Loucy (cell line): ENCODE data around the gene HEXIM1.
A peak's percentile ranks its signal among the peaks of the same experiment; 100 is the strongest.

Experiments
- H2AFZ ChIP-seq: fragments of 200-600 bp; sonication (generic); 2 replicates; pipeline ENCODE4 v1.6.0; 2016; ENCODE audit warnings: antibody characterized with exemption, mild to moderate bottlenecking, low read length, moderate library complexity
- H3F3A ChIP-seq: fragments of 200-600 bp; 2 replicates; pipeline ENCODE4 v1.6.0; 2016; ENCODE audit warnings: antibody characterized with exemption, low read depth, mild to moderate bottlenecking
- H3K27me3 ChIP-seq: fragments of 200-600 bp; sonication (generic); 2 replicates; pipeline ENCODE4 v1.6.1; 2014; ENCODE audit warnings: low read length, mild to moderate bottlenecking; ENCODE audit not compliant: insufficient read depth, poor library complexity, severe bottlenecking
- H3K36me3 ChIP-seq: fragments of 200-600 bp; sonication (generic); 2 replicates; pipeline ENCODE4 v1.6.1; 2016; ENCODE audit warnings: low read length; ENCODE audit not compliant: insufficient read depth
- H3K4me1 ChIP-seq: fragments of 200-600 bp; sonication (generic); 2 replicates; pipeline ENCODE4 v1.5.1; 2014; ENCODE audit warnings: low read length, mild to moderate bottlenecking; ENCODE audit not compliant: insufficient read depth, poor library complexity, severe bottlenecking
- H3K4me2 ChIP-seq: fragments of 200-600 bp; sonication (generic); 2 replicates; pipeline ENCODE4 v1.6.0; 2014; ENCODE audit warnings: antibody characterized with exemption, low read length, low read depth, mild to moderate bottlenecking; ENCODE audit not compliant: poor library complexity, severe bottlenecking
- H3K4me3 ChIP-seq: fragments of 200-600 bp; sonication (generic); 2 replicates; pipeline ENCODE4 v1.5.1; 2014; ENCODE audit warnings: low read length, mild to moderate bottlenecking, mixed read lengths; ENCODE audit not compliant: poor library complexity, severe bottlenecking
- H3K79me2 ChIP-seq: fragments of 200-600 bp; sonication (generic); 2 replicates; pipeline ENCODE4 v1.6.1; 2014; ENCODE audit warnings: low read length; ENCODE audit not compliant: insufficient read depth
- H3K9ac ChIP-seq: fragments of 200-600 bp; sonication (generic); 2 replicates; pipeline ENCODE4 v1.6.0; 2014; ENCODE audit warnings: mild to moderate bottlenecking, low read depth, low read length, moderate library complexity; ENCODE audit not compliant: poor library complexity, severe bottlenecking
- H3K9me2 ChIP-seq: fragments of 200-600 bp; sonication (generic); replicated peaks from 2 replicates; pipeline ENCODE4 v1.6.1; 2016; ENCODE audit warnings: low read depth, low read length, mixed read lengths
- H3K9me3 ChIP-seq: fragments of 200-600 bp; sonication (generic); 2 replicates; pipeline ENCODE4 v1.6.1; 2014; ENCODE audit warnings: mild to moderate bottlenecking, antibody characterized with exemption, low read length, low read depth; ENCODE audit not compliant: insufficient read depth
- H4K20me1 ChIP-seq: fragments of 200-600 bp; sonication (generic); 2 replicates; pipeline ENCODE4 v1.6.0; 2014; ENCODE audit warnings: antibody characterized with exemption, low read length, mild to moderate bottlenecking; ENCODE audit not compliant: insufficient read depth, poor library complexity, severe bottlenecking
- EZH2phosphoT487 ChIP-seq: fragments of 200-600 bp; IDR thresholded peaks from 2 replicates; pipeline ENCODE4 v1.6.1; 2018; ENCODE audit warnings: antibody characterized with exemption, mild to moderate bottlenecking, moderate library complexity, borderline replicate concordance
- TF ChIP-seq, protein P1 (sequence below): fragments of 200-600 bp; sonication (generic); conservative IDR thresholded peaks from 2 replicates; pipeline ENCODE4 v1.5.1; 2014; ENCODE audit warnings: mild to moderate bottlenecking, antibody characterized with exemption, low read length

The HEXIM1 gene

DNA sequence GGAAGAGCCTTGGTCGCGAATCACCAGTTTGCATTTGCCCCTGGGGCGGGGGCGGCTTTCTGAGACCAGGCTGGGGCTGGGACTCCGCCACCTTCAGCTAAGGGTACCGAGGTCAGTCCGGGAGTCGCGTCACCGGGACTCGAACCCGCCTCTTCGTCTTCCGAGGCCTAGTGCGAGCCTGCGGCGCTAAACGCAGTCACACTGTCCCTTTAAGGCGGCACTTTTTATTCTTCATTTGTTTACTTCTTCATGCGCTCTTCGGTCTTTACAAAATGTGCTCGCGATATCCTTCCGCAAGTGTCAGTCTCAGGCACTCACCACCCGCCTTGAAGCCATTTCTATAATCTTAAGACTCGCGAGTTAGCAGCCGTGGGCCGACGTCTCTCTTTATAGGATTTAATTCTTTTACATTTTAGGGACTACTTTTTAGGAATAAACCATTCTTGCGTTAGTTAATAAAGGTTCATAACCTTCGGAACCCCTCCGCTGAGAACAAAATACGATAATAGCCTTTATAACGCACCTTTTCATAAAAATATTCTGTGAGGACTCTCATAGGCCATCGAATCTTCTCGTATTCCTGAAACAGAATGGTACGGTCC lies 593 bp upstream of the HEXIM1 start:
- Histone ChIP-seq H3K79me2 (peaks cover 47% of the 10 kb centered on the region), H3K4me1 (peaks cover 27% of the 10 kb centered on the region), H3K27me3 (no peaks in the 10 kb centered on the region), H3K9me3 (no peaks in the 10 kb centered on the region), H3K9me2 (no peaks in the 10 kb centered on the region), H3K36me3 (no peaks in the 10 kb centered on the region), H4K20me1 (peaks cover 35% of the 10 kb centered on the region), H3K4me3 (peak overlapping the region; percentile 78), H3F3A (peaks cover 6% of the 10 kb centered on the region), H2AFZ (peak overlapping the region; percentile 71), H3K4me2 (peak overlapping the region; percentile 45), H3K9ac (peak overlapping the region; percentile 95)
- TF ChIP-seq EZH2phosphoT487, result no peak
- TF ChIP-seq, protein P1, sequence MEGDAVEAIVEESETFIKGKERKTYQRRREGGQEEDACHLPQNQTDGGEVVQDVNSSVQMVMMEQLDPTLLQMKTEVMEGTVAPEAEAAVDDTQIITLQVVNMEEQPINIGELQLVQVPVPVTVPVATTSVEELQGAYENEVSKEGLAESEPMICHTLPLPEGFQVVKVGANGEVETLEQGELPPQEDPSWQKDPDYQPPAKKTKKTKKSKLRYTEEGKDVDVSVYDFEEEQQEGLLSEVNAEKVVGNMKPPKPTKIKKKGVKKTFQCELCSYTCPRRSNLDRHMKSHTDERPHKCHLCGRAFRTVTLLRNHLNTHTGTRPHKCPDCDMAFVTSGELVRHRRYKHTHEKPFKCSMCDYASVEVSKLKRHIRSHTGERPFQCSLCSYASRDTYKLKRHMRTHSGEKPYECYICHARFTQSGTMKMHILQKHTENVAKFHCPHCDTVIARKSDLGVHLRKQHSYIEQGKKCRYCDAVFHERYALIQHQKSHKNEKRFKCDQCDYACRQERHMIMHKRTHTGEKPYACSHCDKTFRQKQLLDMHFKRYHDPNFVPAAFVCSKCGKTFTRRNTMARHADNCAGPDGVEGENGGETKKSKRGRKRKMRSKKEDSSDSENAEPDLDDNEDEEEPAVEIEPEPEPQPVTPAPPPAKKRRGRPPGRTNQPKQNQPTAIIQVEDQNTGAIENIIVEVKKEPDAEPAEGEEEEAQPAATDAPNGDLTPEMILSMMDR, result no peak

DNA sequence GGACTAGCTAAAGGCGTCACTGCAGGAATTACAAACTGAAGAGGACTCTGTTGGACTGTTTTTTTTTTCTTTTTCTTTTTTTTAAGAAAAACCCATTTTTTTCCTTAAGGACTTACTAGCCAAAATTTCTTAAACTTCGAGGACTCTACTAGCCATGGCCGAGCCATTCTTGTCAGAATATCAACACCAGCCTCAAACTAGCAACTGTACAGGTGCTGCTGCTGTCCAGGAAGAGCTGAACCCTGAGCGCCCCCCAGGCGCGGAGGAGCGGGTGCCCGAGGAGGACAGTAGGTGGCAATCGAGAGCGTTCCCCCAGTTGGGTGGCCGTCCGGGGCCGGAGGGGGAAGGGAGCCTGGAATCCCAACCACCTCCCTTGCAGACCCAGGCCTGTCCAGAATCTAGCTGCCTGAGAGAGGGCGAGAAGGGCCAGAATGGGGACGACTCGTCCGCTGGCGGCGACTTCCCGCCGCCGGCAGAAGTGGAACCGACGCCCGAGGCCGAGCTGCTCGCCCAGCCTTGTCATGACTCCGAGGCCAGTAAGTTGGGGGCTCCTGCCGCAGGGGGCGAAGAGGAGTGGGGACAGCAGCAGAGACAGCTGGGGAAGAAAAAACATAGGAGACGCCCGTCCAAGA lies 878 bp downstream of the HEXIM1 start:
- Histone ChIP-seq H3K4me2 (peak overlapping the region; percentile 87), H3K9ac (peak overlapping the region; percentile 81), H4K20me1 (peaks cover 35% of the 10 kb centered on the region), H3F3A (peaks cover 6% of the 10 kb centered on the region), H3K9me3 (no peaks in the 10 kb centered on the region), H3K36me3 (no peaks in the 10 kb centered on the region), H3K9me2 (no peaks in the 10 kb centered on the region), H3K27me3 (no peaks in the 10 kb centered on the region), H3K79me2 (peaks cover 47% of the 10 kb centered on the region), H3K4me3 (peak overlapping the region; percentile 94), H3K4me1 (peaks cover 27% of the 10 kb centered on the region), H2AFZ (no peak overlapping the region)
- TF ChIP-seq EZH2phosphoT487, result no peak
- TF ChIP-seq, protein P1, result peak; percentile 94

DNA sequence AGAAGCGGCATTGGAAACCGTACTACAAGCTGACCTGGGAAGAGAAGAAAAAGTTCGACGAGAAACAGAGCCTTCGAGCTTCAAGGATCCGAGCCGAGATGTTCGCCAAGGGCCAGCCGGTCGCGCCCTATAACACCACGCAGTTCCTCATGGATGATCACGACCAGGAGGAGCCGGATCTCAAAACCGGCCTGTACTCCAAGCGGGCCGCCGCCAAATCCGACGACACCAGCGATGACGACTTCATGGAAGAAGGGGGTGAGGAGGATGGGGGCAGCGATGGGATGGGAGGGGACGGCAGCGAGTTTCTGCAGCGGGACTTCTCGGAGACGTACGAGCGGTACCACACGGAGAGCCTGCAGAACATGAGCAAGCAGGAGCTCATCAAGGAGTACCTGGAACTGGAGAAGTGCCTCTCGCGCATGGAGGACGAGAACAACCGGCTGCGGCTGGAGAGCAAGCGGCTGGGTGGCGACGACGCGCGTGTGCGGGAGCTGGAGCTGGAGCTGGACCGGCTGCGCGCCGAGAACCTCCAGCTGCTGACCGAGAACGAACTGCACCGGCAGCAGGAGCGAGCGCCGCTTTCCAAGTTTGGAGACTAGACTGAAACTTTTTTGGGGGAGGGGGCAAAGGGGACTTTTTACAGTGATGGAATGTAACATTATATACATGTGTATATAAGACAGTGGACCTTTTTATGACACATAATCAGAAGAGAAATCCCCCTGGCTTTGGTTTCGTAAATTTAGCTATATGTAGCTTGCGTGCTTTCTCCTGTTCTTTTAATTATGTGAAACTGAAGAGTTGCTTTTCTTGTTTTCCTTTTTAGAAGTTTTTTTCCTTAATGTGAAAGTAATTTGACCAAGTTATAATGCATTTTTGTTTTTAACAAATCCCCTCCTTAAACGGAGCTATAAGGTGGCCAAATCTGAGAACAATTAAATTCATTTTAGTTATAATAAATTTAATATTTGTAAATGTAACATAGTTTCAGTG lies 1.7 kb downstream of the HEXIM1 start:
- TF ChIP-seq, protein P1, result no peak
- TF ChIP-seq EZH2phosphoT487, result no peak
- peaks cover 6% of the 10 kb centered on the region for H3F3A ChIP-seq
- H3K9me3 ChIP-seq, result no peaks in the 10 kb centered on the region

More for the DNA sequence above, 1.7 kb downstream of the HEXIM1 start:
- Histone ChIP-seq H3K4me3 (peak overlapping the region; percentile 94), H3K36me3 (no peaks in the 10 kb centered on the region), H2AFZ (no peak overlapping the region), H3K4me1 (peaks cover 27% of the 10 kb centered on the region), H3K9ac (peak overlapping the region; percentile 81), H3K4me2 (peak overlapping the region; percentile 87), H4K20me1 (peaks cover 35% of the 10 kb centered on the region), H3K9me2 (no peaks in the 10 kb centered on the region), H3K27me3 (no peaks in the 10 kb centered on the region), H3K79me2 (peaks cover 47% of the 10 kb centered on the region)
